SW 1271 (cell line): ENCODE data around the gene ZNRF2.
"Not testable (repeated sequence)": the region's sequence is repeated elsewhere in the genome, so short reads cannot be mapped to it uniquely, and the experiment has no call there.

ENCODE experiments used
- DNase-seq, 2 experiments: peaks; one replicate each; lab custom pipeline; 2025; lab: John Stamatoyannopoulos, UW

The ZNRF2 gene

DNA sequence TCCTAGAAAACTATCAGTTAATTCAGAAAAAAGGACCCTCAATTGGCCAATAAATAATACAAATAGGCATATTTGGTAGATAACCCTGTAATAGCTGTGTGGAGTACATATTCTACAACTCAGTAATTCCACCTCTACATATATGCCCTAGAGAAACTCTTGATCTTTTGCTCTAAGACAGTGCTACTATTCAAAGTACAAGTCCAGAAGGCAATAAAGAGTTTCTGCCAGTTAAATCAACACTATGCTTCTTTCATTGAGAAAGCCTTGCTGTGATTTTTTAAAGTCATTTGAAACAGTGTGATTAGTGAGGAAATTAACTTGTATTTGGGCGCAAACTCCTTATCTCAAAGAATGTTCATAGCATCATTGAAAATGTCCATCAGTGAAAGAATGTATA, 75.6 kb downstream of the ZNRF2 start:
- no peak for DNase-seq

DNA sequence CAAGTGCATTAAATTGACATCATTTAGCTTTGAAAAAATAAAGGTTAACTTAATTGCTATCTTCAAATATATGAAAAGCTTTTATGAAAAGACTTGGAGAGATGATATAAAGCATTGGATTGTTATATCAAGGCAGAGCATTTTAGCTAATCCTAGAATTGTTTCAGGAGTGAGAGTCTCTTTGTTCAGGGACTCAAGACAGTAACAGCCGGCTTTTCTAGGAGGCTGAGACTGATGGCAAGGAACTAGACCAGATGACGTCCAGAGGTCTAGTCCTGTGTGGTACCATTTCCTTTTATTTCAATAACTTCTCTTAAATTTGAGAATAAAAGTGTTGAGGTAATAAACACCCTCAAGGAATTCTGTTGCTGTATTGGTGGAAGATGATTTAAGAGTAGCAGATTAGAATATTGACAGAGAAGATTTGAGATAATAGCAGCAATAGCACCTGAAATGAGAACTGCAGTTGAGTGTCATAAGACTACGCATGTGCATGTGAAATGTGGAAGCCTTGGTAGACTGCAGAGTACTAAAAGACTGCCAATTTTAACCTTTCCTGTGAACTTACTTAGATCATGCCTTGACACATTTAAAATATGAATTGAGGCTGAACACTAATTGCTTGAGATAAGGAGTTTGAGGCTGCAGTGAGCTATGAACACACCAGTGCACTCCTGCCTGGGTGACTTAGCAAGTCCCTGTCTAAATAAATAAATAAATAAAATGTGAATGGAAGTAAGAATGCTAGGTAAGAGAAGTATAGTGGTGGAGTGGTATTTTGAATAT, 79.6 kb downstream of the ZNRF2 start:
- DNase-seq: no peak

DNA sequence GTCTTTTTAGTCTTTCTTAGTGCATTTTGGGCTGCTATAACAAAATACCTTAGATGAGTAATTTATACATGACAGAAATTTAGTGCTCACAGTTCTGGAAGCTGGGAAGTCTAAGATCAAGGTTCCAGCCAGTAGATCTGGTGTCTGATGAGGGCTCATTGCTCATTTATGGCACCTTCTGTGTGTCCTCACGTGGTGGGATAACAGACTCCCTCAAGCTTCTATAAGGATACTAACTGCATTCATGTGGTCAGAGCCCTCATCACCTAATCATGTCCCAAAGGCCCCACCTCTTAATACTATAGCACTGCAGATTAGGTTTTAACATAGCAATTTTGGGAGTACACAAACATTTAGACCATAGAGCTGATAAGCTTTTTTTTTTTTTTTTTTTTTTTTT, 80.4 kb downstream of the ZNRF2 start:
- DNase-seq: no peak

DNA sequence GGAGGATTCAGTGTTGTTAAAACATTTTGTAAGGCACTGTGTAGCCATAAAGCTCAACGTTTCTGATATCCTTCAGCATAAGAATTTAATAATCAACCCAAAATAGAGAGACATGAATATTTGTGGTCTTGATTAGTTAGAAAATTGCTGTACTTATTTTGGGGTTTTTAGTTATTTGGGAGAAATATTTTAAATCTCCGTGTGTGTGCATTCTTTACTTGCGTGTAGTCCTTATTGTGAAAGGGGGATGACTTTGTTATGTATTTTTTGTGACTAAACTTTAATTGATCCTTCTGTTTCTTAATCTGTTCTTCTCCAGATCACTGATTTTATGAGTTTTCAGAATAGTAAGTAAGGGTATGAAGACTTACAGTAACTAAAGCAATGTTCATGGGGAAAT, 81.2 kb downstream of the ZNRF2 start:
- DNase-seq: no peak

DNA sequence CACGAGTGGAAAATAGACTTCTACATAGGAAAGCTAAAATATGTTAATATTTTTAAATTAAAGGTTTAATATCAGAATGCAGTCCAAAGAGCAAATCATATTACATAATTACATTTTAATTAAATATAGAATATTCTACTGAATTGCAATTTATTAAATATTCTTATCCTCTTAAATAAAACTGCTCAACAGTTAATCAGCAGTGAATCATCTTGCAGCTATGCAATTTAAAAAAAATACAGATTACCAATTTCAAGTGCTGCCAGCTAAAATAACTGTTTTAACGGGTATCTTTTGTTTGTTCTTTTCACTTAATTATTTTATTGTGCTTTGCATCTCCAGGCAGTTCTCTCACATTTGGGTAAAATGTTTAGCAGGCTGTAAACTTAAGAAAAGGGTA, 82.2 kb downstream of the ZNRF2 start:
- DNase-seq: no peak

DNA sequence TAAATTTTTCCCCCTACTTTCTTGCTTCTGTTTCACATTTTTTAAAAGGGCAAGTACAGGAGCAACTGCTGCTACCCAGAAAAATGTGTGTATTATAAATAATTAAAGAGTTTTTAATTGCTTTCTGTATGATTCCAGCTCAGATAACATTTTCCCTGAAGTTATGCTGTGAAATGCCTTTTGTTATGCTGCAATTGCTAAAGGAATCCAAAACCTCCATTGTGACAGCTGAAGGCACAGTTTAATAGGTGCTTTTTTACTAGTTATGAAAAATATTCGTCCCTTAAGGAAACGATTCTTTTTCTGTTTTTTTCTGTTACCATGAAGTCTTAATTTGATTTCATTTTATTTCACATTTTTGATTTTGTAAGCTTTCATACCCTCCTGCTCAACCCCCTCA, 83.2 kb downstream of the ZNRF2 start:
- DNase-seq: no peak

DNA sequence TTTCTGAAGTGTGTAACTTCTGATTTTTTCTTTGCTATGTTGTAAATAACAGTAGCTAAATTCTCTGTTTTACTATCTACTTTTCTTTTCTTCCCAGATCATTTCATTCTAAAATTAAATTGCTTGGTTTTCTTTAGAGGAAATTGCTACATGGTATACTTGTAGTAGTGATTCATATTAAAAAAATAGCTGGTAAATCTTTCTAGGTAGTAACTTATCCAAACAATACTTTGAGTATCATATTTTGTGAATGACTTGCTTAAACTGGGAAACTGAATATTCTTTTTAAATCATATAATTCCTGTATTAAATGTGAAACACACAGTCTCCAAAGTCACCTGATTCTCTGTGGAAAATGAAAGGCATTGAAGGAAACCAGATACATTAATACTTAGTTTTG, 85.5 kb downstream of the ZNRF2 start:
- DNase-seq: no peak

DNA sequence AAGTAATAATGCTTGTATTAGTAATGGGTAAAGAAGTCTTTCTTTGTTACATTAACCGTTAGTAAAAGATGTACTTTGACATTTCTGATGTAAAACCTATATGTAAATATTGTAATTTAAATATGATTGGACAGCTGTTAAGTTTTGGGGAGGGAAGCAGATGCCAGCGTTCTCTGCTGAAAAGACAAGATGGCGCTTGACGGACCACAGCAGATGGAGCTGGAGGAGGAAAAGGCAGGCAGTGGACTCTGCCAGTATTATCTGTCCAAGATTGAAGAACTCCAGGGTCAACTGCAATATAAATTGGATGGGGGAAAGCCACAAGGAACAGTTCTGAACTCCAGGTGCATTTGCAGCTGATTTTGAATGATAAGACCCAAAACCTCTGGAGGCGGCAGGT, 86.9 kb downstream of the ZNRF2 start:
- DNase-seq: no peak

DNA sequence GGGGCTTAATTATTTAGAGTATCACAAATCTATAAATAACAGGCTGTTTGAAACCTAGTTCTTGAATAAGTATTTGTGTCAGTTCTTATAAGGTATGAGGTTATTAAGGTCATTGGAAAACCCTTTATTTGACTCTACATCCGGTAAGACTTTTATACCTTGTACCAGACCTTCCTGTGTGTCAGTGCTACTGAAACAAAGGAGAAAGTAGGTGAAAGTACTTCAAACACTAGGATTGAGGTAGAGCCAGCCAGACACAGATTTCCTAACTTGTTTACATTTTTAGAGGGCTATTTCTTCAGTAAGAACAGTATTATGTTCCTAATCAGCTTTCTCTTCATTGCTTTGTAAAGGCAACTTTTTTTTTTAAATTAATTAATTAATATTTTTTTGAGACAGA, 93.9 kb downstream of the ZNRF2 start:
- no peak for DNase-seq

DNA sequence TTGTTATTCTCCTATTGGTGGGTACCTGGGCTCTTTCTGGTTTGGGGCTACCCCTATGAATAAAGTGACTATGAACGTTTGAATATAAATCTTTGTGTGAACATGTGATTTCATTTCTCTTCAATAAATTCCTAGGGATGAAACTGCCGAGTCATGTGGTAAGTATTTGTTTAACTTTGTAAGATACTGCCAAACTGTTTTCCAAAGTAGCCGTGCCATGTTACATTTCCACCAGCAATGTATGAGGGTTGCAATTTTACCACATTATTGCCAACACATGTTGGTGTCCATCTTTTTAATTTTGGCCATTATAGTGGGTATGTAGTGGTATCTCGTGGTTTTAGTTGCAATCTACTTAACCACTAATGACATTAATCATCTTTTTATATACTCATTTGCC, 94.7 kb downstream of the ZNRF2 start:
- no peak for DNase-seq

DNA sequence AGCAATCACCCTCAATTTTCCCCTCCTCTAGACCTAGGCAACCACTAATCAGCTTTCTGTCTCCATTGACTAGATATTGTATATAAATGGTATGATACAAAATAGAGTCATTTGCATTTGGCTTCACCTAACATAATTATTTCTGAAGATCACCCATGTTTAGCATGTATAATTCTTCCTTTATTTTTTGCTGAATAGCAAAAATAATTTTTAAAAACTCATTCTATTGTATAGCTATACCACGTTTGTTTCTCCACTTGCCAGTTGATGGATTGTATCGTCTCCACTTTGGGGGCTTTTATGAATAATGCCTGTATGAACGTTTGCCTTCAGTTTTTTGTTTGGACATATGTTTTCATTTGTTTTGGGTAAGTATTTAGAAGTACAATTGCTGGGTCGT, 95.3 kb downstream of the ZNRF2 start:
- no peak for DNase-seq

DNA sequence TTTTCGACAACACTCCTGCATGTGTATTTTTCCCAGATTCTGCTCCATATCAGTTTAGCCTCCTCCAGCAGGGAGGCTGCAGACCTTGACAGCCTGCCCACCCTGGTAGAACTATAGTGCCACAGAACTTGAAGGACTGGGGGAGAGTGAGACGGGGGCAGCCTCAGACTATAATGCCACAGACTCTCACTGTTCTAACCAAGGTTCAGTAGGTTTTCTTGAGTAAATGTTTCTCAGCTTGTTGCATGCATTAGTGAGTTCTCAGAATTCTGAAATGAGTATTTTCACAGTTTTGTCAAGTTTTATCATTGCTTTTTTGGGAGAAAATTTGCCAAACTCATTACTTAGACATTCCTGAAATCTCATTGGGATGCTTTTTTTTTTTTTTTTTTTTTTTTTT, 95.9 kb downstream of the ZNRF2 start:
- no peak for DNase-seq

DNA sequence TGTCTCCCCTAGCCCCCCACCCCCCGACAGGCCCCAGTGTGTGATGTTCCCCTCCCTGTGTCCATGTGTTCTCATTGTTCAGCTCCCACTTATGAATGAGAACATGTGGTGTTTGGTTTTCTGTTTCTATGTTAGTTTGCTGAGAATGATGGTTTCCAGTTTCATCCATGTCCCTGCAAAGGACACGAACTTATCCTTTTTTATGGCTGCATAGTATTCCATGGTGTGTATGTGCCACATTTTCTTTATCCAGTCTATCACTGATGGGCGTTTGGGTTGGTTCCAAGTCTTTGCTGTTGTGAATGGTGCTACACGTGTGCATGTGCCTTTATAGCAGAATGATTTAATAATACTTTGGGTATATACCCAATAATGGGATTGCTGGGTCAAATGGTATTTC, 96.4 kb downstream of the ZNRF2 start:
- not testable (repeated sequence) for DNase-seq

DNA sequence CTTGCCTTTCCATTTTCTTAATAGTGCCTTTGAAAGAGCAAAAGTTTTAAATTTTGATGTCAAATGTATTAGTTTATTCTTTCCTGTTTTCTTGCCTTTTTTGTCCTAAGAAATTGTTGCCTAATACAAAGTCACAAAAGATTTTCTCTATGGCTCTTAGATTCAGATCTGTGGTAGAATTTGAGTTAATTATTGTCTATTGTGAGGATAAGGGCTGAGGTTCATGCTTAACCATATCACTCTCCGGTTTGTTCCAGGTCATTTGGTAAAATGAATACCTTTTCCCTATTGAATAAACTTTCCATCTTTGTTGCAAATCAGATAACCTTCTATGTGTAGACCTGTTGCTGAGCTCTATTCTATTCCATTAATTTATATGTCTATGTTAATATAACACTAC, 98.2 kb downstream of the ZNRF2 start:
- DNase-seq: no peak

DNA sequence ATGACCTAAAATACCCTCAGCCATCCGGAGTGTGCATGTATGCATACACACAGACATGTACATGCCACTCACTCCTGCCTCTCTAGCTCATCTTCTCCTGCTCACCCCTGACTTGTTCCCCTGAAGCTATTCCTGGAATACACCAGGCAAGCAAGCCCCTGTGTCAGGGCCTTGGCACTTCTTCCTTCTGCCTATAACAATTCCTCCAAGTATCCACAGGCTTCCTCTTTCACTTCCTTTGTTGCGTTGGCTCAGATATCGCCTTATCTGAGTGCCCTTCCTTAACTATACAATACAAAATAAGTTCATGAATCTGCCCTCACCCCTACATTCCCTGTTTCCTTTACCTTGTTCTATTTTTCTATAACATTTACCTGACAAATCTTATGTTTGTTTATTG, 105.4 kb downstream of the ZNRF2 start:
- DNase-seq: no peak

DNA sequence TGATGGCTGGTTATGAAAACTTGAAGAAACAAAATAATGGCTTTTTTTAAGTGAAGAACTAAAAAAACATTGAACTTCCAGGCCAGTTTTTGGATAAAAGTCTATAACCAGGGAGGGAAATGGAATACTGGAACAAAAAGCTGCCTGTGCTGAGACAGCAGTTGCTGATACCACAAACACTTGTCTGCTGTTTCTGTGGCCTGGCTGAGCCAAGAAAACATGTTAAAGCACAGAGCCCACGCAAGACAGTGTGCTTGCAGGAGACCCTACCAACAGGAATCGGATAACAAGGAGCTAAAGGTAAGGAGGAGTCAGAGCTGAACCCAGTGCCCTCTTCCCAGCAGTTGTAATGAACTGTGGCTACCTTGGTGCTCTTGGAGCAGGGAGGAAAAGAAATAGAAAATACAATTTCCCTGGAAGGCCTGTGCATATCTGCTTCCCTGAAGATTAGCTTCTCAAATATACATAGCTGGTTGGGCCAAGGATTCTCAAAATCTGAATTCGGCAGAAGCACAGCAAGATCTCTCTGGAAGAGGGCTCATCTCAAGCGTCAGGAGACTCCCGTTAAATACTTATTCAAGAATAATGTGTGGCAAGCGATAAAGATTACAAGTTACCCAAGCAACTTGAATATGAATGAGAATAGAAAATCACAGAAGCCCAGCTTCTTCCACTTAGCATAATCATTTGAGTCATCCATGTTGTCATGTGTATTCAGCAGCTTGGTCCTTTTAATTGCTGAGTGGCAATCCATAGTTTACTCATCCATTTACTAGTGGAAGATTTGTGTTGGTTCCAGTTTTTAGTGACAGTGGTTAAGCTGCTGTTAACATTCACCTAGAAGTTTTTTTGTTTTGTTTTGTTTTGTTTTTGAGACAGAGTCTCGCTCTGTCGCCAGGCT, 106.6 kb downstream of the ZNRF2 start:
- no peak for DNase-seq

DNA sequence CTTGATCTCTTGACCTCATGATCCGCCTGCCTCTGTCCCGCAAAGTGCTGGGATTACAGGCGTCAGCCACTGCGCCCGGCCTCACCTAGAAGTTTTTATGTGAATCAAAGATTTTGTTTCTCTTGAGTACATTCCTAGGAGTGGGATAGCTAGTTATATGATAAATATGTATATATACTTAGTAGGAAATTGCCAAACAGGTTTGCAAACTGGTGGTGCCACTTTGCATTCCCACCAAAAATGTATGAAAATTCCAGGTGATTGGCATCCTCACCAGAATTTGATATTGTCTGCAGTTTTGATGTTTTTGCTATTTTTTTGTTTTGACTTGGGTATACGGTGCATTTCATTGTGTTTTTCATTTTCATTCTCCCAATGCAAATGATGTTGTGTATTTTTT, 107.4 kb downstream of the ZNRF2 start:
- DNase-seq: no peak

DNA sequence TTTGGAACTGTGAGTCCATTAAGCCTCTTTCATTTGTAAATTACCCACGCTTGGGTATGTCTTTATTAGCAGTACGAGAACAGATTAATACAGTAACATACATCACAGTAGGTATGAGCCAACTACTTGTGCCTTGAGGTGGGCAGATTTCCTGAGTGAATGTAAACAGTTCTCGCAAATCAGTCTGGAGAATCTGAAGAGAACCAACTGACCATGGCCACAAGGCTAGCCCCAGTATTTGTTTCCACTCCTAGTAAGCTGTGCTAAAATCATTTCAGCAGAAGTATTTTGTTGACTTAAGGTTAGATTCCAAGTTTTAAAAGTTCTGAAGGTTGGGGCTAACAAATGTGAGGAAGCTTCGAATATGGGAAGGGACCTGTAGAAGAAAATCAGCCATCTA, 111.3 kb downstream of the ZNRF2 start:
- DNase-seq: no peak

DNA sequence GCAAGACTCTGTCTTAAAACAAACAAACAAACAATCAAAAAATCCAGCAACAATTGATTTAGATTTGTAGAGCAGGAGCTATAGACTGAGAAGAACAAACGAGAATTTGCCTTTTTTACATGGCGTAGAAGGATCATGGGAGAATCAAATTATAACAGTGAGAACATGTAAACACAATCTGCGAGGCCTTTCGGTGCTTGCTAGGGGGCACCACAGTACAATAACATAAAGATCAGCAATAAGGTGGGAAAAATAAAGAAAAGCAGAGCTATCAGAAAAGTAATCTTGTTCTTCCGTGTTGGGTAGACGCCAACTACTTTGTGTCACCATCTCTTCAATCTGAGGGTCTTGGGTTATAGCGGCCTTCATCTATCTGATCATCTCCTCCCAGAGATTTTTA, 112.0 kb downstream of the ZNRF2 start:
- peak in 1 of 2 experiments; percentile 15 for DNase-seq

DNA sequence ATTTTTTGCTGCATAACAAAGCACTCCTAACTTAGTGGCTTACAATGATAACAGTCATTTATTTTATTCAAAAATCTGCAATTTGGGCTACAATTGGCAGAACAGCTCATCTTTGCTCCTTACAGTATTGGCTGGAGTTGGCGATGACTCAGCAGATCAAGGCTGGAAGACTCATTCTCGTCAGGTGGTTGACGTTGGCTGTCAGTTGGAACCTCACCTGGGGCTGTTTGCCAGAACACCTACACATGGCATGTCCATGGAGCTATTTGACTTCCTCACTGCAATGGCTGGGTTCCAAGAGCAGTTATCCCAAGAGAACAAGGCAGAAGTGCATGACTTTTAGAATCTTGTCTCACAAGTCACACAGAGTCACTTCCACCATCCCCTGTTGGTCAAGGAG, 119.1 kb downstream of the ZNRF2 start:
- no peak for DNase-seq

DNA sequence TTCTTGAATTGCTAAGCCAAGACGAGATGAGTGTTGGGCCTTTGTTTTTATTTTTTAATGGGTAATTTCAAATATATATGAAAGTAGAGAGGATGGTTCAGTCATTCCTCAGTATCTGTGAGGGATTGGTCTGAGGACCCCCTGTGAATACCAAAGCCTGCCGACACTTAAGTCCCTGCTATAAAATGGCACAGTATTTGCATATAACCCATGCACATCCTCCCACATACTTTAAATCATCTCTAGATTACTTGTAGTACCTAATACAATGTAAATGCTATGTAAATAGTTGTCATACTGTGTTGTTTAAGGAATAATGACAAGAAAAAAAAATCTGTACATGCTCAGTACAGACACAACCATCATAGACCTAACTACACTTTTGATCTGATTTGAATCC, 120.8 kb downstream of the ZNRF2 start:
- no peak for DNase-seq

DNA sequence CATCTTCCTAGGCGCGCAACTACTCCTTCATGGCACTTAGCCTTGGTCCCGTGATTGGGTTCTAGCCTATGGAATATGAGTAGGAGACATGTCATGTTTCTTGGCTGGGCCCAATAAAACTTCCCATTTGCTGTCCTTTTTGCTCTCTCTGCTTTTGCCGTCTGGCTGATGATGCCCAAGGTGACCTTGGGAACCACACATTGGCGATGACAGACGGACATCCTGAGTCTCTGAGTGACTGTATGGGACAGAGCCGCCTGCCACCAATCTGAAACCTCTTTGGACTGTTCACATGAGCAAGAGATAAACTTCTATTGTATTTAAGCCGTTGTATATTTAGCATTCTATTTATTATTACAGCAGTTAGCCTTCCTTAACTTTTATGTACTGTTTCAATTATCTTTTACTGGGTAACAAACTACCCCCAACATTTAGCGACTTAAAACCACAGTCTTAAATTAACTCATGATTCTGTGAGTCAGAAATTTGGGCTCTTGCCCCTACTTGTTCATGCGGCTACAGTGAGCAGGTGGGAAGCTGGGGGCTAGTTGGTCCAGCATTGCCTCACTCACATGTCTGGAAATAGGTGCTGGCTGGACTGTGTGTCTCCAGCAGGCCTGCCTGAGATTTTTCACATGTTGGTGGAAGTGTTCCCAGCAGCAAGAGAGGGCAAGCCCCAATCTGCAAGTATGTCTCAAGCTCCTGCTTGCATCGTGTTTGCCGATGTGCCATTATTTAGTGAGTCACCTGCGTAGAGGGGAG, 122.4 kb downstream of the ZNRF2 start:
- DNase-seq: no peak

DNA sequence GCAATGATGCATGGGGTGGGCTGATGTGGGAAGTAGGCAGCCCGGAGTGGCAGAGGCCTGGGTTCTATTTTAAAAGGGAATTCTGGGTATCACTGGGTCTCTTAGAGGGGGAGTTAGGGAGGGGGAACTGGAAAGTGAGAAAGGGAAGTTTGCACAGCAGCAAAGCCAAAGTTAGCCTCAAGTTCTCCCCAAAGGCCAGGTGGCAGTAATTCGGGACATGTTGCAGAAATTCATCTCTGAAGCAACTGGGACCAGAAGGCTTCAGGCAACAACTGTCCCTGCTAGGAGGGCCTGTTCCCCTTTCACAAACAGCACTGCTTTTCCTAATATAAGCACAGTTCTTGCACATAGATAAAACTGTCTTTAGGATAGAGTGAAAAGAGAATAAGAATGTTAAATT, 126.8 kb downstream of the ZNRF2 start:
- DNase-seq: no peak
